ENCODE results near the gene TNP2.
"Not testable (repeated sequence)": the region's sequence is repeated elsewhere in the genome, so short reads cannot be mapped to it uniquely, and the experiment has no call there.

The TNP2 gene

GRCh38 chr16:11239644-11240632, 29.2 kb downstream of the TNP2 start:
- DNase-seq (ENCODE audit: low read depth): no peak

- no peak for DNase-seq (ENCODE audit: low read depth)
These were observed 30.6 kb downstream of the TNP2 start for GRCh38 chr16:11238272-11239202.

- no peak for DNase-seq (ENCODE audit: low read depth)
These were observed 32.5 kb downstream of the TNP2 start for GRCh38 chr16:11236461-11237254.

GRCh38 chr16:11235703-11235991, 33.5 kb downstream of the TNP2 start:
- DNase-seq (ENCODE audit: low read depth): no peak

GRCh38 chr16:11234884-11235702, 34.0 kb downstream of the TNP2 start:
- no peak for DNase-seq (ENCODE audit: low read depth)

- DNase-seq (ENCODE audit: low read depth): peak; percentile 64
These were observed 35.3 kb downstream of the TNP2 start for GRCh38 chr16:11233727-11234376.

GRCh38 chr16:11232852-11233726, 36.0 kb downstream of the TNP2 start:
- DNase-seq (ENCODE audit: low read depth): peak; percentile 86

GRCh38 chr16:11232302-11232851, 36.7 kb downstream of the TNP2 start:
- DNase-seq (ENCODE audit: low read depth): no peak

GRCh38 chr16:11231367-11231970, 37.7 kb downstream of the TNP2 start:
- no peak for DNase-seq (ENCODE audit: low read depth)

GRCh38 chr16:11229906-11230305, 39.2 kb downstream of the TNP2 start:
- DNase-seq (ENCODE audit: low read depth): no peak

- DNase-seq (ENCODE audit: low read depth): no peak
These were observed 39.7 kb downstream of the TNP2 start for GRCh38 chr16:11229432-11229831.

- DNase-seq (ENCODE audit: low read depth): no peak
These were observed 43.2 kb downstream of the TNP2 start for GRCh38 chr16:11225677-11226549.

GRCh38 chr16:11224894-11225676, 44.0 kb downstream of the TNP2 start:
- DNase-seq (ENCODE audit: low read depth): peak; percentile 74

- peak; percentile 26 for DNase-seq (ENCODE audit: low read depth)
These were observed 44.8 kb downstream of the TNP2 start for GRCh38 chr16:11224096-11224893.

- DNase-seq (ENCODE audit: low read depth): not testable (repeated sequence)
These were observed 48.6 kb downstream of the TNP2 start for GRCh38 chr16:11220507-11220906.

- no peak for DNase-seq (ENCODE audit: low read depth)
These were observed 49.9 kb downstream of the TNP2 start for GRCh38 chr16:11219178-11219577.

Data from activated gamma-delta T cell treated with anti-CD3 and anti-CD28 coated beads, Interleukin-2, amount 50 U/mL, for 16 hours (primary cell).